DOHH2 (cell line): ENCODE measurements around the gene MCF2L2.

ENCODE experiments used
- H3F3A ChIP-seq: fragments of 200-600 bp; sonication (generic), shearing (Covaris generic); 2 replicates; pipeline ENCODE4 v1.6.0; 2016; ENCODE audit warnings: antibody characterized with exemption, mild to moderate bottlenecking; ENCODE audit not compliant: control insufficient read depth, insufficient read depth
- H3K27ac ChIP-seq: fragments of 200-600 bp; sonication (generic); 2 replicates; pipeline ENCODE4 v1.5.1; 2014; ENCODE audit warnings: low read depth, mild to moderate bottlenecking, low read length, moderate library complexity
- H3K27me3 ChIP-seq: fragments of 200-600 bp; sonication (generic); 2 replicates; pipeline ENCODE4 v1.6.1; 2014; ENCODE audit warnings: mild to moderate bottlenecking, low read length, mixed read lengths; ENCODE audit not compliant: control insufficient read depth
- H3K36me3 ChIP-seq: fragments of 200-600 bp; sonication (generic); 2 replicates; pipeline ENCODE4 v1.6.1; 2014; ENCODE audit warnings: mild to moderate bottlenecking, low read length, moderate library complexity, mixed read lengths; ENCODE audit not compliant: control insufficient read depth
- H3K4me1 ChIP-seq: fragments of 200-600 bp; sonication (generic); 2 replicates; pipeline ENCODE4 v1.6.1; 2014; ENCODE audit warnings: mild to moderate bottlenecking, low read length, mixed read lengths; ENCODE audit not compliant: control insufficient read depth
- H3K4me2 ChIP-seq: fragments of 200-600 bp; sonication (generic); 2 replicates; pipeline ENCODE4 v1.6.0; 2014; ENCODE audit warnings: mild to moderate bottlenecking, low read length, moderate library complexity
- H3K4me3 ChIP-seq: fragments of 200-600 bp; sonication (generic); 2 replicates; pipeline ENCODE4 v1.5.1; 2014; ENCODE audit warnings: mild to moderate bottlenecking, low read length, mixed read lengths
- H3K79me2 ChIP-seq: fragments of 200-600 bp; sonication (generic); 2 replicates; pipeline ENCODE4 v1.6.1; 2014; ENCODE audit warnings: mild to moderate bottlenecking, low read length, mixed read lengths; ENCODE audit not compliant: control insufficient read depth
- H3K9me2 ChIP-seq: fragments of 200-600 bp; sonication (generic); replicated peaks from 2 replicates; pipeline ENCODE4 v1.6.1; 2014; ENCODE audit warnings: mild to moderate bottlenecking, low read length, mixed read lengths; ENCODE audit not compliant: control insufficient read depth
- H3K9me3 ChIP-seq: fragments of 200-600 bp; sonication (generic); 2 replicates; pipeline ENCODE4 v1.6.1; 2014; ENCODE audit warnings: antibody characterized with exemption, low read length, mixed read lengths; ENCODE audit not compliant: control insufficient read depth, insufficient read depth
- H4K20me1 ChIP-seq: fragments of 200-600 bp; sonication (generic); 2 replicates; pipeline ENCODE4 v1.6.0; 2014; ENCODE audit warnings: low read depth, mild to moderate bottlenecking, antibody characterized with exemption, low read length, moderate library complexity; ENCODE audit not compliant: control insufficient read depth, insufficient read depth
- CTCF ChIP-seq: fragments of 200-600 bp; sonication (generic); IDR thresholded peaks from one replicate; pipeline ENCODE4 v1.5.1; 2014; ENCODE audit warnings: antibody characterized with exemption, mild to moderate bottlenecking, low read depth, low read length; ENCODE audit not compliant: poor library complexity, severe bottlenecking
- EZH2phosphoT487 ChIP-seq: fragments of 200-600 bp; sonication (generic); IDR thresholded peaks from 2 replicates; pipeline ENCODE4 v1.6.1; 2017; ENCODE audit warnings: borderline replicate concordance, mild to moderate bottlenecking, antibody characterized with exemption, low read length, moderate library complexity, mixed read lengths

The MCF2L2 gene

DNA sequence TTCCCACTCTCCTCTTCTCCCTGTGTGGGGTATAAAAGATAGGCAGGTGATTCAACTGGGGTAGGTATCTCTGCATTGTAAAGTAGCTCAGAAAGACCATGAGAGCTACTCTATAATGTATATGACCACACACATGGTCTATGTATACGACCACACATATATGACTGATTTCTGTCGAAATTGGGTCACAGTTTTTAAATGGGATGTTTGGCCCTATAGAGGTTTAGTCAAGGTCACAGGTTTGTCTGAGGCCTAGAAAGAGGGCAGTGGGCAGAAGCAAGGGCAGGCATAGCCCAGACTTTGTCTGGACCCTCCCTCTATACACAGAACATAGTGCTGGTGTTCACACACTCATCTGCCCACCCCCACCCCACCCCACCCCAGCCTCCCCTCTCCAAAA lies 270.3 kb downstream of the MCF2L2 start:
- no peak overlapping the region for H3K4me2 ChIP-seq
- peaks cover 4% of the 10 kb centered on the region; the same call in 1 of the 2 replicates for H4K20me1 ChIP-seq
- no peak overlapping the region for H3K27ac ChIP-seq
- peaks cover 73% of the 10 kb centered on the region for H3K27me3 ChIP-seq
- peaks cover 20% of the 10 kb centered on the region for H3K4me1 ChIP-seq
- no peaks in the 10 kb centered on the region for H3K36me3 ChIP-seq
- H3K9me3 ChIP-seq, result 0 out of 2 replicates have a peak, but pooled peaks cover 3% of the 10 kb centered on the region
- no peak overlapping the region for H3K4me3 ChIP-seq
- H3K79me2 ChIP-seq, result no peaks in the 10 kb centered on the region
- no peaks in the 10 kb centered on the region for H3K9me2 ChIP-seq
- no peaks in the 10 kb centered on the region for H3F3A ChIP-seq
- TF ChIP-seq EZH2phosphoT487, result no peak

DNA sequence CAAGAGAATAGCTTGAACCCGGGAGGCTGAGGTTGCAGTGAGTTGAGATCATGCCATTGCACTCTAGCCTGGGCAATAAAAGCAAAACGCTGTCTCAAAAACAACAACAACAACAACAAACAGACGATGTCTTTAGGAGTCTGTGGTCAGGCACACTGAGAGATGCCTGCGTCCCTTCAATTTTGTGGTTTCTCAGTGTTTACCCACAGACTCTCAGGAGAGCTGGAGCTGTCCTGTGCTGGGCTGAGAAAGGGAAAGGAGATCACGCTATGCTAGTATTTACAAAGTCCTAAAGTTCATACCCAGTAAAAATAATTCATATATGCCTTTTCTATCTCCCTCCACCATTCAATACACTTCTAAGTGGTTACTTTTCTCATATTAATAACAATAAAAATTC lies 272.2 kb downstream of the MCF2L2 start:
- peaks cover 4% of the 10 kb centered on the region; the same call in 1 of the 2 replicates for H4K20me1 ChIP-seq
- H3K27ac ChIP-seq, result no peak overlapping the region
- H3K79me2 ChIP-seq, result no peaks in the 10 kb centered on the region
- H3K4me3 ChIP-seq, result no peak overlapping the region
- peaks cover 64% of the 10 kb centered on the region for H3K27me3 ChIP-seq
- no peaks in the 10 kb centered on the region for H3F3A ChIP-seq
- 0 out of 2 replicates have a peak, but pooled peaks cover 3% of the 10 kb centered on the region for H3K9me3 ChIP-seq
- no peaks in the 10 kb centered on the region for H3K9me2 ChIP-seq
- H3K4me1 ChIP-seq, result peaks cover 14% of the 10 kb centered on the region
- no peak overlapping the region for H3K4me2 ChIP-seq
- no peaks in the 10 kb centered on the region for H3K36me3 ChIP-seq
- TF ChIP-seq EZH2phosphoT487 (no peak), CTCF (no peak)

- no peaks in the 10 kb centered on the region for H3K9me3 ChIP-seq
- peaks cover 11% of the 10 kb centered on the region for H3K4me1 ChIP-seq
- peaks cover 60% of the 10 kb centered on the region for H3K27me3 ChIP-seq
- H3K9me2 ChIP-seq, result no peaks in the 10 kb centered on the region
- no peaks in the 10 kb centered on the region for H3K79me2 ChIP-seq
- H3K4me3 ChIP-seq, result no peak overlapping the region
- H3K4me2 ChIP-seq, result no peak overlapping the region
- no peaks in the 10 kb centered on the region for H3F3A ChIP-seq
- TF ChIP-seq CTCF (no peak), EZH2phosphoT487 (no peak)
- no peaks in the 10 kb centered on the region for H4K20me1 ChIP-seq
- H3K27ac ChIP-seq, result no peak overlapping the region
- no peaks in the 10 kb centered on the region for H3K36me3 ChIP-seq
Measured at GRCh38 chr3:183155499-183155898, 272.9 kb downstream of the MCF2L2 start.

- Histone ChIP-seq H4K20me1 (no peaks in the 10 kb centered on the region), H3K9me2 (no peaks in the 10 kb centered on the region), H3K4me2 (no peak overlapping the region), H3K79me2 (no peaks in the 10 kb centered on the region), H3K36me3 (no peaks in the 10 kb centered on the region), H3K4me1 (peaks cover 11% of the 10 kb centered on the region), H3F3A (no peaks in the 10 kb centered on the region), H3K9me3 (no peaks in the 10 kb centered on the region), H3K4me3 (no peak overlapping the region), H3K27me3 (peaks cover 46% of the 10 kb centered on the region), H3K27ac (no peak overlapping the region)
- no peak for TF ChIP-seq EZH2phosphoT487
- TF ChIP-seq CTCF, result no peak
Measured at GRCh38 chr3:183153210-183153950, 275.0 kb downstream of the MCF2L2 start.
